Measurements from ENCODE around the gene ZNF157. TPM values are rescaled to one million over a fixed set of nuclear protein-coding genes. Genes with fewer than 3 reads are reported as not detected.
"Not testable (repeated sequence)": the region's sequence is repeated elsewhere in the genome, so short reads cannot be mapped to it uniquely, and the experiment has no call there.

ZNF157 gene
- total and polyA plus RNA-seq, 10 of the 15 experiments (the other 5 are each of a cell fraction or from before 2014, with no cell fraction given) = 0.05 to 0.18 (median 0.12) TPM; not detected in 4

DNA sequence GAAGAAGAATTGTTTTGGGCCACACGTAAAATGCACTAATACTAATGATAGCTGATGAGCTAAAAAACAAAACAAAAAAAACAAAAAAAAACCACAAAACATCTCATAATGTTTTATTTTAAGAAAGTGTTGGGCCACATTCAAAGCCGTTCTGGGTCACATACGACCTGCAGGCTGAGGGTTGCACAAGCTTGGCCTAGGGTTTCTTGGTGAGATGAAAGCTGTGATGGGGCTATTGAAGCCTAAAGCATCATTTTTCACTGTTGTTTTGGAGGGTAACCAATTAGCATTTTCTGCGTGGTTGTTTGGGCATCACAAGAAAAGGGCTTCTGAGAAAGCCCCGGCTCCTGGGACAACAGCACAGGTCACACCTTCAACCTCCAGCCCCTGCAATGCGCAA is 42.5 kb upstream of the ZNF157 start (continued):
- no peak for TF ChIP-seq SUZ12 (IDR thresholded peaks at IDR 0.05; ENCODE audit: unreplicated experiment)
- TF ChIP-seq CBX5 (IDR thresholded peaks at IDR 0.05; ENCODE audit: low read depth) = no peak
- no peak for TF ChIP-seq SUPT20H (IDR thresholded peaks at IDR 0.05; ENCODE audit: borderline replicate concordance, control insufficient read depth, low read depth, low read length)
- no peak for TF ChIP-seq ETV6 (conservative IDR thresholded peaks at IDR 0.05 in 1 of 2, IDR thresholded peaks at IDR 0.05 in 1 of 2; ENCODE audit: borderline replicate concordance in 1 of 2, low read depth in 1 of 2)
- no peak for TF ChIP-seq STAT3 (IDR thresholded peaks at IDR 0.05; ENCODE audit: low read depth, low read length)

DNA sequence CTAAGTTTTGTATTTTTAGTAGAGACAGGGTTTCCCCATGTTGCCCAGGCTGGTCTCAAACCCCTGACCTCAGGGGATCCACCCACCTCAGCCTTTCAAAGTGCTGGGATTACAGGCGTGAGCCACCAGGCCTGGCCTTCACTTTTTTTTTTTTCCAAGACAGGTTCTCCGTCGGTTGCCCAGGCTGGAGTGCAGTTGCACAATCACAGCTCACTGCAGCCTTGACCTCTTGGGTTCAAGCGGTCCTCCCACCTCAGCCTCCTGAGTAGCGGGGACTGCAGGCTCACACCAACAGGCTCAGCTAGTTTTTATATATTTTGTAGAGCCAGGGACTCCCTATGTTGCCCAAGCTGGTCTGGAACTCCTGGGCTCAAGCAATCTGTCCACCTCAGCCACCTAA is 37.6 kb upstream of the ZNF157 start:
- H3K27me3 ChIP-seq (replicated peaks in 1 of 2; ENCODE audit: control insufficient read depth in 2 of 2, insufficient read depth in 2 of 2, low read length in 1 of 2); H3K27ac ChIP-seq (ENCODE audit: control insufficient read depth, insufficient read depth); SMC1A ChIA-PET (ENCODE audit: uncharacterized antibody, unreplicated experiment); H3K4me2 ChIP-seq (ENCODE audit: control insufficient read depth, insufficient read depth); BruUV-seq (replicated peaks); H3K4me1 ChIP-seq (ENCODE audit: control insufficient read depth, insufficient read depth, low read length); H3K9me3 ChIP-seq (replicated peaks; ENCODE audit: control insufficient read depth, insufficient read depth, low read length); DNase-seq (ENCODE audit: low read depth, low spot score); H3K79me2 ChIP-seq (ENCODE audit: control insufficient read depth, insufficient read depth, low read length); H2AFZ ChIP-seq (ENCODE audit: control insufficient read depth, low read depth, low read length); ATAC-seq; FAIRE-seq; H3K9ac ChIP-seq (ENCODE audit: control insufficient read depth, insufficient read depth, low read length); H3K4me3 ChIP-seq; RAD21 ChIA-PET (ENCODE audit: unreplicated experiment); H4K20me1 ChIP-seq (ENCODE audit: control insufficient read depth, insufficient read depth); intact Hi-C loops (cut with micrococcal nuclease; ENCODE audit: unreplicated experiment); in situ Hi-C loops (cut with MboI); H3K36me3 ChIP-seq (ENCODE audit: control insufficient read depth in 2 of 2, insufficient read depth in 2 of 2, low read length in 1 of 2); CTCF ChIA-PET: not testable (repeated sequence)
- 53% methylated on average over 5 of the region's 5 CpGs for WGBS (ENCODE audit: insufficient coverage, insufficient replicate concordance, low lambda C conversion rate, missing lambda C conversion rate)
- POLR2A ChIA-PET = interaction anchor here (0.6 kb wide), 1 partner anchor 38 kb away, joined by 4 read pairs; no protein-coding TSS in a partner anchor

DNA sequence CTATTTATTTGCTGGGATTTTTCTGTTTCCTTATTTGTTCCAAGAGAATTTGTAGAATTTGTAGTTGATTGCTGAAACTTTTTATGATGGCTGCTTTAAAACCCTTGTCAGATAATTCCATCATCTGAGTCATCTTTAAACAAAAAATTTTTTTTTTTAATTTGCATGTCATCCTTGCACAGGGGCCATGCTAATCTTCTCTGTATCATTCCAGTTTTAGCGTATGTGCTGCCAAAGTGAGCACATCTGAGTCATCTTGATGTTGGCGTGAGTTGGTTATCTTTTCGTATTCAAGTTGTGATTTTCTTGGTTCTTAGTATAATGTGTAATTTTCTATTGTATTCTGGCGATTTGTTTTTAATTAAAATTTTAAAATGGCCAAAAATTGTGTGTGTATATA is 18.7 kb upstream of the ZNF157 start:
- Histone ChIP-seq H3K9me3 (replicated peaks; ENCODE audit: control insufficient read depth, insufficient read depth, low read length) (no peaks in the 10 kb centered on the region; the same call in 2 of the 3 replicates), H3K4me1 (ENCODE audit: control insufficient read depth, insufficient read depth, low read length) (no peaks in the 10 kb centered on the region), H3K9ac (ENCODE audit: control insufficient read depth, insufficient read depth, low read length) (no peak overlapping the region), H4K20me1 (ENCODE audit: control insufficient read depth, insufficient read depth) (no peaks in the 10 kb centered on the region), H3K4me3 (no peak overlapping the region), H3K27me3 (replicated peaks in 1 of 2; ENCODE audit: control insufficient read depth in 2 of 2, insufficient read depth in 2 of 2, low read length in 1 of 2) (no peaks in the 10 kb centered on the region), H3K27ac (ENCODE audit: control insufficient read depth, insufficient read depth) (no peak overlapping the region), H3K36me3 (ENCODE audit: control insufficient read depth in 2 of 2, insufficient read depth in 2 of 2, low read length in 1 of 2) (no peaks in the 10 kb centered on the region), H3K79me2 (ENCODE audit: control insufficient read depth, insufficient read depth, low read length) (no peaks in the 10 kb centered on the region), H3K4me2 (ENCODE audit: control insufficient read depth, insufficient read depth) (no peak overlapping the region), H2AFZ (ENCODE audit: control insufficient read depth, low read depth, low read length) (no peak overlapping the region)
- no TSS peak for BruUV-seq (replicated peaks)
- POLR2A ChIA-PET = no interaction called here
- WGBS (ENCODE audit: insufficient coverage, insufficient replicate concordance, low lambda C conversion rate, missing lambda C conversion rate) = 20% methylated on average over 4 of the region's 4 CpGs
- DNase-seq (ENCODE audit: low read depth, low spot score) = no peak
- intact Hi-C loops (cut with micrococcal nuclease; ENCODE audit: unreplicated experiment) = no loop called here
- SMC1A ChIA-PET (ENCODE audit: uncharacterized antibody, unreplicated experiment) = no interaction called here
- ATAC-seq = no peak
- CTCF ChIA-PET = no interaction called here
- RAD21 ChIA-PET (ENCODE audit: unreplicated experiment) = no interaction called here
- FAIRE-seq = no peak
- in situ Hi-C loops (cut with MboI) = no loop called here
- TF ChIP-seq HDAC2 (IDR thresholded peaks at IDR 0.05) (no peak), BRCA1 (IDR thresholded peaks at IDR 0.05; ENCODE audit: low read depth, low read length) (no peak), FOXM1 (IDR thresholded peaks at IDR 0.05; ENCODE audit: low read depth, low read length) (no peak), BACH1 (IDR thresholded peaks at IDR 0.05; ENCODE audit: borderline replicate concordance) (no peak), MEF2A (IDR thresholded peaks at IDR 0.05; ENCODE audit: insufficient read depth, low read depth, low read length) (no peak), TARDBP (IDR thresholded peaks at IDR 0.05; ENCODE audit: borderline replicate concordance) (no peak)
- TF ChIP-seq, protein P1, sequence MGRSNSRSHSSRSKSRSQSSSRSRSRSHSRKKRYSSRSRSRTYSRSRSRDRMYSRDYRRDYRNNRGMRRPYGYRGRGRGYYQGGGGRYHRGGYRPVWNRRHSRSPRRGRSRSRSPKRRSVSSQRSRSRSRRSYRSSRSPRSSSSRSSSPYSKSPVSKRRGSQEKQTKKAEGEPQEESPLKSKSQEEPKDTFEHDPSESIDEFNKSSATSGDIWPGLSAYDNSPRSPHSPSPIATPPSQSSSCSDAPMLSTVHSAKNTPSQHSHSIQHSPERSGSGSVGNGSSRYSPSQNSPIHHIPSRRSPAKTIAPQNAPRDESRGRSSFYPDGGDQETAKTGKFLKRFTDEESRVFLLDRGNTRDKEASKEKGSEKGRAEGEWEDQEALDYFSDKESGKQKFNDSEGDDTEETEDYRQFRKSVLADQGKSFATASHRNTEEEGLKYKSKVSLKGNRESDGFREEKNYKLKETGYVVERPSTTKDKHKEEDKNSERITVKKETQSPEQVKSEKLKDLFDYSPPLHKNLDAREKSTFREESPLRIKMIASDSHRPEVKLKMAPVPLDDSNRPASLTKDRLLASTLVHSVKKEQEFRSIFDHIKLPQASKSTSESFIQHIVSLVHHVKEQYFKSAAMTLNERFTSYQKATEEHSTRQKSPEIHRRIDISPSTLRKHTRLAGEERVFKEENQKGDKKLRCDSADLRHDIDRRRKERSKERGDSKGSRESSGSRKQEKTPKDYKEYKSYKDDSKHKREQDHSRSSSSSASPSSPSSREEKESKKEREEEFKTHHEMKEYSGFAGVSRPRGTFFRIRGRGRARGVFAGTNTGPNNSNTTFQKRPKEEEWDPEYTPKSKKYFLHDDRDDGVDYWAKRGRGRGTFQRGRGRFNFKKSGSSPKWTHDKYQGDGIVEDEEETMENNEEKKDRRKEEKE (IDR thresholded peaks at IDR 0.05) = no peak
- TF ChIP-seq, protein P2, sequence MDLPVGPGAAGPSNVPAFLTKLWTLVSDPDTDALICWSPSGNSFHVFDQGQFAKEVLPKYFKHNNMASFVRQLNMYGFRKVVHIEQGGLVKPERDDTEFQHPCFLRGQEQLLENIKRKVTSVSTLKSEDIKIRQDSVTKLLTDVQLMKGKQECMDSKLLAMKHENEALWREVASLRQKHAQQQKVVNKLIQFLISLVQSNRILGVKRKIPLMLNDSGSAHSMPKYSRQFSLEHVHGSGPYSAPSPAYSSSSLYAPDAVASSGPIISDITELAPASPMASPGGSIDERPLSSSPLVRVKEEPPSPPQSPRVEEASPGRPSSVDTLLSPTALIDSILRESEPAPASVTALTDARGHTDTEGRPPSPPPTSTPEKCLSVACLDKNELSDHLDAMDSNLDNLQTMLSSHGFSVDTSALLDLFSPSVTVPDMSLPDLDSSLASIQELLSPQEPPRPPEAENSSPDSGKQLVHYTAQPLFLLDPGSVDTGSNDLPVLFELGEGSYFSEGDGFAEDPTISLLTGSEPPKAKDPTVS (IDR thresholded peaks at IDR 0.05; ENCODE audit: low read depth, low read length) = no peak
